Kidney tubule cell (primary cell): ENCODE results near the gene PRR14L.
A peak's percentile ranks its signal among the peaks of the same experiment; 100 is the strongest.
"Not testable (repeated sequence)": the region's sequence is repeated elsewhere in the genome, so short reads cannot be mapped to it uniquely, and the experiment has no call there.

Experiments
- DNase-seq: peaks from one replicate; pipeline ENCODE4 v3.0.0-alpha.2; 2018; ENCODE audit warnings: low spot score

Gene PRR14L

GRCh38 chr22:31682751-31683150 lies 67.2 kb downstream of the PRR14L start:
- no peak for DNase-seq

GRCh38 chr22:31681349-31682345 lies 68.3 kb downstream of the PRR14L start:
- no peak for DNase-seq

- peak; percentile 54 for DNase-seq
Observed at GRCh38 chr22:31680861-31681341, 69.0 kb downstream of the PRR14L start.

GRCh38 chr22:31678748-31679147 lies 71.2 kb downstream of the PRR14L start:
- DNase-seq: peak; percentile 39

- DNase-seq: peak; percentile 96
Observed at GRCh38 chr22:31676700-31677099, 73.2 kb downstream of the PRR14L start.

GRCh38 chr22:31674219-31674618 lies 75.7 kb downstream of the PRR14L start:
- not testable (repeated sequence) for DNase-seq

GRCh38 chr22:31668849-31669248 lies 81.1 kb downstream of the PRR14L start:
- DNase-seq: not testable (repeated sequence)

- DNase-seq: no peak
Observed at GRCh38 chr22:31662668-31663037, 87.3 kb downstream of the PRR14L start.

GRCh38 chr22:31661851-31662667 lies 87.9 kb downstream of the PRR14L start, which contains the start of gene PISD:
Gene PISD (minus strand): TSS chr22:31662215. CDS start chr22:31662208, 7 bp downstream.
- peak; percentile 100 for DNase-seq

- DNase-seq: peak; percentile 93
Observed at GRCh38 chr22:31660860-31661341, 89.0 kb downstream of the PRR14L start.

GRCh38 chr22:31659246-31659645 lies 90.7 kb downstream of the PRR14L start:
- DNase-seq: peak; percentile 88

- no peak for DNase-seq
Observed at GRCh38 chr22:31654408-31654807, 95.5 kb downstream of the PRR14L start.

GRCh38 chr22:31653944-31654343 lies 96.0 kb downstream of the PRR14L start:
- DNase-seq: no peak

- DNase-seq: peak; percentile 90
Observed at GRCh38 chr22:31652911-31653684, 96.8 kb downstream of the PRR14L start.

- DNase-seq: peak; percentile 71
Observed at GRCh38 chr22:31652088-31652487, 97.8 kb downstream of the PRR14L start.

- no peak for DNase-seq
Observed at GRCh38 chr22:31651664-31652063, 98.3 kb downstream of the PRR14L start.

GRCh38 chr22:31650391-31650790 lies 99.5 kb downstream of the PRR14L start:
- peak; percentile 91 for DNase-seq

- peak; percentile 81 for DNase-seq
Observed at GRCh38 chr22:31647523-31648320, 102.2 kb downstream of the PRR14L start.

- DNase-seq: no peak
Observed at GRCh38 chr22:31647066-31647465, 102.9 kb downstream of the PRR14L start.

GRCh38 chr22:31646186-31647019 lies 103.5 kb downstream of the PRR14L start:
- DNase-seq: peak; percentile 99
